ENCODE data around the gene TCF12. TPM values are rescaled to one million over a fixed set of nuclear protein-coding genes. Genes with fewer than 3 reads are reported as not detected.

TCF12 gene
- total RNA-seq, 1 donor from 2014 or later = 84.6 TPM

DNA sequence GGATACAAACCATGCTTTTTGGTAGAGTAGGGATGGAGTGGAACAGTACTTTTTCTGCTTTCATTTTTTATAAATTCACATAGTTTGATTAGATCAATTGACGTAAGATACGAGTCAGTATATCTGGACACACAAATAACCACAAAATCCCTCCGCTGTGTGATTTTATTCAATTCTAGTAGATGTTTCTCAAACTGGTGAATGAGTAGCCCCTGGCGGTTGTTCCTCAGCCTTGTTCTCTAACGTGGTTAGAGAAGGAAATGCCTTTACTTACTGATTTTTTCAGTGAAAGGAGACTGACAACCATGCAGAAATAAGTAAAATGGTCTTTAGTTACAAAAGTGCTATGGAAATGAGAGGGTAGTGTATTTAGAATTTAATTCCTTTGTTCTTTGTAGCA lies 161.0 kb downstream of the TCF12 start:
- Histone ChIP-seq H3K4me3 (ENCODE audit: low read depth, low read length) (no peak overlapping the region), H3K36me3 (ENCODE audit: control insufficient read depth, insufficient read depth, low read length) (no peaks in the 10 kb centered on the region), H3K27me3 (ENCODE audit: control insufficient read depth, insufficient read depth, low read length) (no peaks in the 10 kb centered on the region)
- DNase-seq (ENCODE audit: low read depth) = no peak
- TF ChIP-seq, protein P1, sequence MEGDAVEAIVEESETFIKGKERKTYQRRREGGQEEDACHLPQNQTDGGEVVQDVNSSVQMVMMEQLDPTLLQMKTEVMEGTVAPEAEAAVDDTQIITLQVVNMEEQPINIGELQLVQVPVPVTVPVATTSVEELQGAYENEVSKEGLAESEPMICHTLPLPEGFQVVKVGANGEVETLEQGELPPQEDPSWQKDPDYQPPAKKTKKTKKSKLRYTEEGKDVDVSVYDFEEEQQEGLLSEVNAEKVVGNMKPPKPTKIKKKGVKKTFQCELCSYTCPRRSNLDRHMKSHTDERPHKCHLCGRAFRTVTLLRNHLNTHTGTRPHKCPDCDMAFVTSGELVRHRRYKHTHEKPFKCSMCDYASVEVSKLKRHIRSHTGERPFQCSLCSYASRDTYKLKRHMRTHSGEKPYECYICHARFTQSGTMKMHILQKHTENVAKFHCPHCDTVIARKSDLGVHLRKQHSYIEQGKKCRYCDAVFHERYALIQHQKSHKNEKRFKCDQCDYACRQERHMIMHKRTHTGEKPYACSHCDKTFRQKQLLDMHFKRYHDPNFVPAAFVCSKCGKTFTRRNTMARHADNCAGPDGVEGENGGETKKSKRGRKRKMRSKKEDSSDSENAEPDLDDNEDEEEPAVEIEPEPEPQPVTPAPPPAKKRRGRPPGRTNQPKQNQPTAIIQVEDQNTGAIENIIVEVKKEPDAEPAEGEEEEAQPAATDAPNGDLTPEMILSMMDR (IDR thresholded peaks at IDR 0.05; ENCODE audit: insufficient read depth, low read length, poor library complexity, severe bottlenecking) = peak; percentile 19

DNA sequence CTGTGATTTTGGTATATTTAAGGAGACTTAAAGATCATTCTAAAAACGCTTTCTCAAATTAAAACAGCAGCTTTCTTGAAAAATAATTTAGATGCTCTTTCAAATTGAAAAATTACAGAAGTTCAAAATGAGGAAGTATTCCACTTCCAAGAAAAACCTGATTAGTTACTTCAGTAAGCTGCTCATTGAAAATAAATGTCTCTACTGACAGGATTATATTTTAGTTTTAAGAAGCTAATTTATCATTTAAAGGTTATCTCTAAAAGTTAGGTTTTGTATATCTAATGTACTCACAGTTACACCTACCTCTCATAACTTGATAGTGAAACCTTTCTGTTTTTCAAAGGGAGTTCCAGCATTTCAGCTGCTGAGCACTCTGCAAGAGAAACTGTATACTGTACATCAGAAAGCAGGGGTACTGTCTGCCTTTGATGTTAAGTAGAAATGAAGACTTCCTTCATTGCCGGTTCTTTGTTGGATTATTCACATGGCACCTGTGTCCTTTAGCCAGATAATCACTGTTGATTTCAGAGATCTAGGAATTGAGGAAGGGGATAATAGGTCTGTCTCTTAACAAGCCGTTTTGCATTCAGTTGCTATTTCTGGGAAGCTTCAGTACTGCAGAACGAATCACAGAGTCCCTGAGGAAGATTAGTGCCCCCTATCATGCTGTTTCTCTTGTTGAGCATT lies 161.6 kb downstream of the TCF12 start:
- TF ChIP-seq, protein P1 (IDR thresholded peaks at IDR 0.05; ENCODE audit: insufficient read depth, low read length, poor library complexity, severe bottlenecking) = no peak
- DNase-seq (ENCODE audit: low read depth) = no peak
- Histone ChIP-seq H3K36me3 (ENCODE audit: control insufficient read depth, insufficient read depth, low read length) (no peaks in the 10 kb centered on the region), H3K27me3 (ENCODE audit: control insufficient read depth, insufficient read depth, low read length) (no peaks in the 10 kb centered on the region), H3K4me3 (ENCODE audit: low read depth, low read length) (no peak overlapping the region)

DNA sequence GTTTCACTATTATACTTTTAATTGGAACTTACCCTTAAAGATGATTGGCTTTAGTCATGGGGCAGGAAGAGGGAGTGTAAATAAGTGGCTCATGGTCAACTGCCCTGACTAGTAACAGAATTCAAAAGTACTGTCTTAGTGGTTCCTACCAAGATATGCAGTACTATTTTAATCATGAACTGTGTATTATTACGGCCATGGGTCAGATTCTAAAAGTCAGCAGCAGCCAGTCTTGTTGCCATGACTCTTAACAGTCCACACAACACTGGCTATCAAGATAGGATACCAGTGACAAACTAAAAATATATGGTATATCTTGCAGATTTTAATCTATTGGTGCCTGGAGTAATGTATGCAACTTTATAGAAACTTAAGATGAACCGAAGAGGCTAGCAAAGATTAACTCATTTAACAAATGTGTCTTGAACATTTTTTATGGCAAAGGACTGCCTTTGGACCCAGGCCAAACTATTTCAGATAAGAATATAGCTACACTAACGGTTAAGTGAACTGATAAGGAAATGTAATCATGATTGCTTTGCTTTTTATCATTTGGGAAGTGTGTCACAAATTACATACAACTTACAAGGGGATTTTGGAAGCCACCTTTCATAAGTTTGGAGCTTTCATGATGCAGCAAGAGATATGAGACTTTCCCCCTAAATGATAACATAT lies 163.7 kb downstream of the TCF12 start:
- no peak for DNase-seq (ENCODE audit: low read depth)
- no peak overlapping the region for H3K4me3 ChIP-seq (ENCODE audit: low read depth, low read length)
- no peaks in the 10 kb centered on the region for H3K27me3 ChIP-seq (ENCODE audit: control insufficient read depth, insufficient read depth, low read length)
- H3K36me3 ChIP-seq (ENCODE audit: control insufficient read depth, insufficient read depth, low read length) = no peaks in the 10 kb centered on the region
- TF ChIP-seq, protein P1 (IDR thresholded peaks at IDR 0.05; ENCODE audit: insufficient read depth, low read length, poor library complexity, severe bottlenecking) = no peak

DNA sequence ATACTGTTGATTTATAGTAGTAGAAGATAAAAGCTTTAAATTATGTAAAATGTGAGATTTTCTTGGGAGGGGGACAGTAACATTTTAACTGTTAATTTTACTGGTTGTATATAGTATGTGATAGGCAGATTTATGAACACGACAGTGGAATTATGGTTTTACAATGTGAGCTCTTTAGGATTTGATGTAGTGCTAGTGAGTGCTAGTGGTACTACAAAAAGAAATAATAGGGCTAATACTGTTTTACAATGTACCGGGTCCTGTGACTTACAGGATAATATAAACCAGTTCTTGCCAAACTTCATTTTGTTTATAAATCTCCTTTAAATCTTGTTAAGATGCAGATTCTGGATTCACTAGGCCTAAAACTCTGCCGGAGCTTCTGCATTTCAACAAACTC lies 165.7 kb downstream of the TCF12 start:
- TF ChIP-seq, protein P1 (IDR thresholded peaks at IDR 0.05; ENCODE audit: insufficient read depth, low read length, poor library complexity, severe bottlenecking) = no peak
- Histone ChIP-seq H3K4me3 (ENCODE audit: low read depth, low read length) (no peak overlapping the region), H3K36me3 (ENCODE audit: control insufficient read depth, insufficient read depth, low read length) (no peaks in the 10 kb centered on the region), H3K27me3 (ENCODE audit: control insufficient read depth, insufficient read depth, low read length) (no peaks in the 10 kb centered on the region)
- DNase-seq (ENCODE audit: low read depth) = no peak

DNA sequence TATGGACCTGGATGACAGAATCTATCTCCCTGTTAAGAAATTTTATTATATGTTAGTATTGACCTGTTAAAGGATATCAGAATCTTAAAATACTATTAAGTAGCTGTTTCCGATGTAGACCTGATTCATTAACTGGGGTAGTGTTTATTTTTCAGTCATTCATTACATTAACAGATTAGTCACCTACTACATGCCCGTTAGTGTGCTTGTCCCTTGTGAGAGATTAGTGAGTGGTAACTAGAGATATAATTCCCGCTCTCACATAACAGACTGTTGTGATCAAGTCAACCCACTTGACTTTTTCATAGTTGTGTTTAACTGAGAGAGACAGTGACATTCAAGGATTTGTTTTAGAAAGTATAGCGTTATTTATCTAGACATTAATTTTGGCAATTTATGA lies 166.8 kb downstream of the TCF12 start:
- TF ChIP-seq, protein P1 (IDR thresholded peaks at IDR 0.05; ENCODE audit: insufficient read depth, low read length, poor library complexity, severe bottlenecking) = no peak
- Histone ChIP-seq H3K4me3 (ENCODE audit: low read depth, low read length) (no peak overlapping the region), H3K36me3 (ENCODE audit: control insufficient read depth, insufficient read depth, low read length) (no peaks in the 10 kb centered on the region), H3K27me3 (ENCODE audit: control insufficient read depth, insufficient read depth, low read length) (no peaks in the 10 kb centered on the region)
- DNase-seq (ENCODE audit: low read depth) = peak; percentile 14

Data from kidney epithelial cell (primary cell).